ENCODE data around the gene LIPE.

LIPE gene

GRCh38 chr19:42409477-42409876, 17.7 kb downstream of the LIPE start:
- no peak for DNase-seq

GRCh38 chr19:42407816-42408175, 19.4 kb downstream of the LIPE start:
- DNase-seq = no peak

GRCh38 chr19:42407085-42407815, 19.9 kb downstream of the LIPE start:
- no peak for DNase-seq

GRCh38 chr19:42406111-42406510, 21.1 kb downstream of the LIPE start:
- no peak for DNase-seq

- no peak for DNase-seq
These were observed 23.6 kb downstream of the LIPE start for GRCh38 chr19:42403586-42403985.

- no peak for DNase-seq
These were observed 24.6 kb downstream of the LIPE start for GRCh38 chr19:42402376-42403116.

- DNase-seq = peak; percentile 68
These were observed 25.6 kb downstream of the LIPE start for GRCh38 chr19:42401365-42402303.

- DNase-seq = no peak
These were observed 26.8 kb downstream of the LIPE start for GRCh38 chr19:42400404-42400803.

GRCh38 chr19:42397263-42398166, 29.7 kb downstream of the LIPE start:
- DNase-seq = no peak

- DNase-seq = peak; percentile 97
These were observed 30.6 kb downstream of the LIPE start for GRCh38 chr19:42396381-42397262.

GRCh38 chr19:42394751-42395150, 32.4 kb downstream of the LIPE start:
- DNase-seq = no peak

GRCh38 chr19:42392165-42392564, 35.0 kb downstream of the LIPE start:
- DNase-seq = no peak

GRCh38 chr19:42389899-42390298, 37.3 kb downstream of the LIPE start, which contains the start of gene CNFN:
Gene CNFN, minus strand, starts transcription at chr19:42390297. Its CDS starts 1,260 bp downstream, at chr19:42389037.
- no peak for DNase-seq

GRCh38 chr19:42388851-42389489, 38.2 kb downstream of the LIPE start:
- no peak for DNase-seq

- peak; percentile 70 for DNase-seq
These were observed 40.0 kb downstream of the LIPE start for GRCh38 chr19:42386974-42387707.

- DNase-seq = no peak
These were observed 47.0 kb downstream of the LIPE start for GRCh38 chr19:42380155-42380554.

- no peak for DNase-seq
These were observed 48.7 kb downstream of the LIPE start for GRCh38 chr19:42378225-42379215.

GRCh38 chr19:42376177-42376555, 51.0 kb downstream of the LIPE start:
- no peak for DNase-seq
